ENCODE measurements around the gene SDK1. TPM values are rescaled to one million over a fixed set of nuclear protein-coding genes. Genes with fewer than 3 reads are reported as not detected.

The SDK1 gene
- total RNA-seq, 2 donors from 2014 or later = 1.3 to 2.6 TPM

DNA sequence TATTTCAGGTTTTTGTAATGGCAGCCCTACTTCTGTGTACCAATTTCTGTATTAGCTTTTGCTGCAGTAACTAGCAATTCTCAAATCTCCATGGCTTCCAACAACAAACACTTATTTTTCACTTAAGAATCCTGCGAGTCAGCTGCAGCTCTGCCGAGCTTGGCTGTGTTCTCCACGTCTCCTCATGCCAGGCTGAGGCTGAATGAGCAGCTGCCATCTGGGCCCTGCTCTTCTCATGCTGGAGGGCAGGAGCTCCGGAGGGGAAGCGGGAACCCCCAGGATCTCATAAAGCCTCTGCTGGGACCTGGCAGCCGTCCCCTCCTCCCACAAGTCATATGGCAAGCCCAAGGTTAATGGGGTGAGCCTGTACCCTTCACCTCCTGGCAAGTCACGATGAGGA is 591.1 kb downstream of the SDK1 start:
- no peak for DNase-seq
- Histone ChIP-seq H3K36me3 (no peaks in the 10 kb centered on the region), H3K9me3 (no peaks in the 10 kb centered on the region), H3K9ac (ENCODE audit: low read depth in 2 of 2, low read length in 2 of 2) (no peak overlapping the region), H3K4me3 (no peak overlapping the region), H3K27ac (no peak overlapping the region), H3K27me3 (no peaks in the 10 kb centered on the region), H3K4me1 (no peaks in the 10 kb centered on the region)
- intact Hi-C loops (cut with DNase I) = loop anchor here (10.0 kb wide), 1 partner anchor 1027 kb away; no protein-coding TSS in a partner anchor
- TF ChIP-seq, protein P1, sequence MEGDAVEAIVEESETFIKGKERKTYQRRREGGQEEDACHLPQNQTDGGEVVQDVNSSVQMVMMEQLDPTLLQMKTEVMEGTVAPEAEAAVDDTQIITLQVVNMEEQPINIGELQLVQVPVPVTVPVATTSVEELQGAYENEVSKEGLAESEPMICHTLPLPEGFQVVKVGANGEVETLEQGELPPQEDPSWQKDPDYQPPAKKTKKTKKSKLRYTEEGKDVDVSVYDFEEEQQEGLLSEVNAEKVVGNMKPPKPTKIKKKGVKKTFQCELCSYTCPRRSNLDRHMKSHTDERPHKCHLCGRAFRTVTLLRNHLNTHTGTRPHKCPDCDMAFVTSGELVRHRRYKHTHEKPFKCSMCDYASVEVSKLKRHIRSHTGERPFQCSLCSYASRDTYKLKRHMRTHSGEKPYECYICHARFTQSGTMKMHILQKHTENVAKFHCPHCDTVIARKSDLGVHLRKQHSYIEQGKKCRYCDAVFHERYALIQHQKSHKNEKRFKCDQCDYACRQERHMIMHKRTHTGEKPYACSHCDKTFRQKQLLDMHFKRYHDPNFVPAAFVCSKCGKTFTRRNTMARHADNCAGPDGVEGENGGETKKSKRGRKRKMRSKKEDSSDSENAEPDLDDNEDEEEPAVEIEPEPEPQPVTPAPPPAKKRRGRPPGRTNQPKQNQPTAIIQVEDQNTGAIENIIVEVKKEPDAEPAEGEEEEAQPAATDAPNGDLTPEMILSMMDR (IDR thresholded peaks at IDR 0.05) = no peak

DNA sequence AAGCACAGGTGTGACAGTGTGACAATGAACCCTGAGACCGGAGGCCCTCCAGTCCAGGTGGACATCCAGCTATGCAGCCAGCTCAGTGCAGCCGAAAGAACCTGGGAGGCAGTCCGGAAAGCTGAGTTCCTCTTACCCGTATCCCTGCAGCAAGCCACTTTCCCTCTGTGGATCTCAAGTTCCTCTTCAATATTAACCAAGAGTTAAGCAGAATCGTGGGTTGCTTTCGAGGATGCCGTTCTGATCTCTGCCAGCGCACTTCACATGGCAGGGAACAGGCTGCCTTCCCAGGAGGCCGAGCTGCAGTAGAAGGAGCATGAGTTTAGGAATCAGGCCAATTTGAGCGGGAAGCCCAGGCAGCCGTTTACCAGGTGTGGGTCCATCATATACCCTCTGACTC is 591.6 kb downstream of the SDK1 start:
- no peaks in the 10 kb centered on the region for H3K27me3 ChIP-seq
- H3K9me3 ChIP-seq = no peaks in the 10 kb centered on the region
- no peak overlapping the region for H3K4me3 ChIP-seq
- H3K4me1 ChIP-seq = no peaks in the 10 kb centered on the region
- TF ChIP-seq, protein P1 (IDR thresholded peaks at IDR 0.05) = no peak
- no peaks in the 10 kb centered on the region for H3K36me3 ChIP-seq
- no peak overlapping the region for H3K27ac ChIP-seq
- no peak for DNase-seq
- no peak overlapping the region for H3K9ac ChIP-seq (ENCODE audit: low read depth in 2 of 2, low read length in 2 of 2)
- intact Hi-C loops (cut with DNase I) = loop anchor here (10.0 kb wide), 1 partner anchor 1028 kb away; no protein-coding TSS in a partner anchor

DNA sequence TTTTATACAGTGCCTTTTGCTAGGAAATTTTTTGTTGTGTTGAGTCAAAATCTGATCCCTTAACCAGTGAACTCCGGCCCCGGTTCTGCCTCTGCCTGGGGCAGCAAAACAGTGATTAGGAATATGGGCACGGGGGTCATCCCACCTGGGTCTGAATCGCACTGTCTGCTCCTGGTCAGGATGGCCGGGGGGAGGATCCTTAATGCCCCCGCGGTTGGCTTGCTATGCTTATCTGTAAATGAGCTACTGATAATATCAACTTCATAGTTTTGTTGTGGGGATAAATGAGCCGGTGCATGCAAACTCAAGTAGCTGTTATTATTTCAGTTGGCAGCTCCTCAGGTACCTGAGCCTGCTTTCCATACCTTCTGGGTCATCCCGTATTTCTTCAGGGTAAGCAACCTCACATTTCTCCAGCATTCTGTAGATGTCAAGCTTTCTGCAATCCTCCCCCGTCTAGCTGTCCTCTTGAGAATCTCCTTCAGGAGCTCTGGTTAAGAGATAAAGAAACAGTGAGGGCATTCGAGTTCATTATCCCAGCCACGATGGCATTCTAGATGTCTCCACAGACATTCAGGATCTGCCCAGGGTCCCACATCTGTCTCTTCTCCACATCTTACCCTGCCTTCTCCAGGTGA is 592.2 kb downstream of the SDK1 start:
- Histone ChIP-seq H3K36me3 (no peaks in the 10 kb centered on the region), H3K9ac (ENCODE audit: low read depth in 2 of 2, low read length in 2 of 2) (no peak overlapping the region), H3K27me3 (no peaks in the 10 kb centered on the region), H3K9me3 (no peaks in the 10 kb centered on the region), H3K4me1 (no peaks in the 10 kb centered on the region), H3K4me3 (no peak overlapping the region), H3K27ac (no peak overlapping the region)
- no peak for DNase-seq
- TF ChIP-seq, protein P1 (IDR thresholded peaks at IDR 0.05) = no peak
- intact Hi-C loops (cut with DNase I) = loop anchor here (10.0 kb wide), 1 partner anchor 1028 kb away; no protein-coding TSS in a partner anchor

DNA sequence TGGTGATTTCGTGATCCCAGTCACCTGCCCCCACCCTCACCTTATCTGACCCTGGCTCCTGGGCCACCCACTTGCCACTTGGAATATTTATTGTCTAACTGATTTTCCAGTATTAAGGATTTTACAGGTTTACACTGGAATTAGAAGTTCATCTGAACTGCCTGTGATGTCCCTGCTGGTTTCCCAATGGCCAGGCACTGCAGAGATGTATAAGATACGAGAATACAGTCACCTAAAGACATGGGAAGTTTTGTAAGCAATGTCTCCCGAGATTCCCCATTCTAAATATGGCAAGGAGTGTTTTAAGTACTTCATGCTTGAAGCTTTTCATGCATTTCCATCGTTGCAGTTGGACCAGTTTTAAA is 592.7 kb downstream of the SDK1 start:
- intact Hi-C loops (cut with DNase I) = loop anchor here (10.0 kb wide), 1 partner anchor 1029 kb away; no protein-coding TSS in a partner anchor
- no peaks in the 10 kb centered on the region for H3K36me3 ChIP-seq
- H3K27ac ChIP-seq = no peak overlapping the region
- no peak overlapping the region for H3K9ac ChIP-seq (ENCODE audit: low read depth in 2 of 2, low read length in 2 of 2)
- H3K9me3 ChIP-seq = no peaks in the 10 kb centered on the region
- TF ChIP-seq, protein P1 (IDR thresholded peaks at IDR 0.05) = no peak
- H3K4me3 ChIP-seq = no peak overlapping the region
- H3K27me3 ChIP-seq = no peaks in the 10 kb centered on the region
- DNase-seq = no peak
- H3K4me1 ChIP-seq = no peaks in the 10 kb centered on the region

DNA sequence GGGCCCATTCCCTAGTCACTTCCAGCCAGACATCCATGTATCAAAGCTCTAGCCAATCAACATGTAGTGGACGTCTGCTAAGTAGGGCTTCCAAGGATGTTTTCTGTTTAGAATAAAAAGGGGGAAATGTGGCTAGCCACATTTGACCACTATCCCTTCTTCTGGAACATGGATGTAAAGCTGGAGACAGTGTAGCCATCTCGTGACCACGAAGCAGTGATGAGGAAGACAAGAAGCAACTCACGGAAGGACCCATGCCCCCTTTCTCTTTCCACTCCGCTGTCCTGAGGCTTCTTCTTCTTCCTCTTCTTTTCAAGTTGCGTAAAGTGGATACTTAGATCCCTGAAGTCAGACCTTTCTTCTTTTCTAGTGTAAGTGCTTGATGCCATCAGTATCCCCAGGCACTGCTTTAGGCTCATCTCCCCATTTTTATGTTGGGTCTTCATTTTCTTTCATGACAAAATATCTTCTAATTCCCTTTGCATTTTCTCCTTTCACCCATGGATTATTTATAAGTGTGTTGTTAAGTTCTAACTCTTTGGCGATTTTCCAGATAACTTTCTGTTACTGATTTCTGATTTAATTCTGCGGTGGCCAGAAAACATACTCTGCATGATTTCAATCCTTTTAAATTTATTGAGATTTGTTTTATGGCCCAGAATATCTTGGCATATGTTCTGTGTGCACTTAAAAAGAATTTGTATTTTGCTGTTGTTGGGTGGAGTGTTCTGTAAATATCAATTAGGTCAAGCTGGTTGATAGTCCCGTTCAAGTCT is 594.5 kb downstream of the SDK1 start:
- Histone ChIP-seq H3K9ac (ENCODE audit: low read depth in 2 of 2, low read length in 2 of 2) (no peak overlapping the region), H3K4me1 (no peaks in the 10 kb centered on the region), H3K27ac (no peak overlapping the region), H3K27me3 (no peaks in the 10 kb centered on the region), H3K4me3 (no peak overlapping the region), H3K9me3 (no peaks in the 10 kb centered on the region), H3K36me3 (no peaks in the 10 kb centered on the region)
- intact Hi-C loops (cut with DNase I) = loop anchor here (2.0 to 10.0 kb wide), 3 partner anchors 199 to 1031 kb away; partner anchors contain the start of gene SDK1
- no peak for DNase-seq
- TF ChIP-seq, protein P1 (IDR thresholded peaks at IDR 0.05) = no peak

Measured in colonic mucosa (tissue), 4 donors.